Measurements from ENCODE around the gene CLCC1.

Gene CLCC1

DNA sequence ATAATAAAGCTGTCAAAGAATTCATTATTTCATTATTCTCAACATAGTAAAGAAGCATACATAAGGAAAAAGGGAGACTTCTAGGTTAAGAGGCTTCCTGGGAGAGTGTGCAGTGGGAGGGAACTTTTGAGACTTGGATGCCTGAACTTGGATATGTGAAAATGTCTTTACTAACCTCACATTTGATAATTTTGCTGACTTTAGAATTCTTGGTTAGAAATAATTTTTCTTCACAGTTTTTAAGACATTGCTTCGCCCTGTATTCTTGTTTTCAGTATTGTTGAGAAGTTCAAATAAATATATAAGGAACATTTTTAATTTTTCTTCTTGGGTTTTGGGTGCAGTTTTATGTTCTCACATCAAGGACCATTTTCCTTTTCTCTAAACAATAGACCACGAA is 46.5 kb downstream of the CLCC1 start:
- no peak for DNase-seq (ENCODE audit: low spot score)
